NK-92 (cell line): ENCODE measurements around the gene LRCH3.
"Not testable (repeated sequence)": the region's sequence is repeated elsewhere in the genome, so short reads cannot be mapped to it uniquely, and the experiment has no call there.

Experiments
- DNase-seq: peaks from one replicate; lab custom pipeline; 2025; ENCODE audit not compliant: unreplicated experiment; lab: John Stamatoyannopoulos, UW

LRCH3 gene

DNA sequence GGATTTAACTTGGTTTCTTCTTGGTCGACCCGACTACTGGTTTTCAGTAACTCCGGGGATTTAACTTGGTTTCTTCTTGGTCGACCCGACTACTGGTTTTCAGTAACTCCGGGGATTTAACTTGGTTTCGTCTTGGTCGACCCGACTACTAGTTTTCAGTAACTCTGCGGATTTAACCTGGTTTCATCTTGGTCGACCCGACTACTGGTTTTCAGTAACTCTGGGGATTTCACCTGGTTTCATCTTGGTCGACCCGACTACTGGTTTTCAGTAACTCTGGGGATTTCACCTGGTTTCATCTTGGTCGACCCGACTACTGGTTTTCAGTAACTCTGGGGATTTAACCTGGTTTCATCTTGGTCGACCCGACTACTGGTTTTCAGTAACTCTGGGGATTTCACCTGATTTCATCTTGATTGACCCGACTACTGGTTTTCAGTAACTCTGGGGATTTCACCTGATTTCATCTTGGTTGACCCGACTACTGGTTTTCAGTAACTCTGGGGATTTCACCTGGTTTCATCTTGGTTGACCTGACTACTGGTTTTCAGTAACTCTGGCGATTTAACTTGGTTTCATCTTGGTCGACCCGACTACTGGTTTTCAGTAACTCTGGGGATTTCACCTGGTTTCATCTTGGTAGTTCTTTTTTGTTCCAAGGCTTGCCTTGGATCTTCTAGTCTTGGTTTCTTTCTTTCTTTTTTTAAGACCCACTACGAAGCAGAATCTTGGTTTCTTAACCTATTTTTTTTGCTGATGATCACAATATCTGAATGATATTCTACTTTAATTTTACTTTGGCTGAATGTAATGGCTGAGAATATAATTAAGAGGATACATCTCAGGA lies 130.6 kb downstream of the LRCH3 start:
- DNase-seq, result not testable (repeated sequence)

DNA sequence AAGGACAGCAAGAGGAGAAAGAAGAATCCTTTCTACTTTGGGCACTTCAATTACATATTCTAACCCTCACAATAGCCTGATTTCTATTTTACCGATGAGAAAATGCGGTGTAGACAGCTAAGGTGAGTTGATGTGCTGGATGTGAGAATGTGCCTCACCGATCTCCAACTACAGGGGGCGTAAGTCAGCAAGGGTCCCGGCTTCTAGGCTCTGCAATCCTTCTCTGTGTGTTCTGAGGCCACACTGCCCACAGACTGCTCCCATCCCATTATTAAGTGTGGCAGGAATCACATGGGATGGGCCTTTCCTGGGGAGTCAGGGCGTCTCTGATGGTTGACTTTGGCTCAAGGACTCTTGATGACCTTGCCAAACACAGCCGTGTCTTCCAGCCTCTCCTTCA lies 135.4 kb downstream of the LRCH3 start:
- no peak for DNase-seq

DNA sequence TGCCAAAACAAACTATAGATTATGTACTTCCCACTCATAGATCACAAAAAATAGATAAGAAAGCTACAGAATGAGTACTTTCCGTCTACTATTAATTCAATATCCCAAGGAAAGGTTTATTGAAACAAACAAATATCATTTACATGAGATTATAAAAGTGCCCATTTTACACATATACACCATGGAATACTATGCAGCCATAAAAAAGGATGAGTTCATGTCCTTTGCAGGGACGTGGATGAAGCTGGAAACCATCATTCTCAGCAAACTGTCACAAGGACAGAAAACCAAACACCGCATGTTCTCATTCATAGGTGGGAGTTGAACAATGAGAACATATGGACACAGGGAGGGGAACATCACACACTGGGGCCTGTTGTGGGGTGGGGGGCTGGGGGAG lies 136.5 kb downstream of the LRCH3 start:
- DNase-seq, result not testable (repeated sequence)

- DNase-seq, result no peak
Observed at GRCh38 chr3:197936819-197937384, 145.8 kb downstream of the LRCH3 start.
